Muscle of back (tissue), 11 donors: ENCODE data around the gene SLC37A1. TPM values are rescaled to one million over a fixed set of nuclear protein-coding genes. Genes with fewer than 3 reads are reported as not detected.

ENCODE experiments used
- DNase-seq, 3 donors: peaks; one replicate each; pipeline versions ENCODE4 v3.0.0 to v3.0.0-alpha.2; 2013
- polyA plus RNA-seq, 10 donors: library from polyadenylated mRNA; unstranded; fragments of 120-200 nt; gene quantifications; one replicate each; pipeline ENCODE4 v1.2.1, GENCODE V29; 2013; ENCODE audit not compliant: insufficient read length in 10 of 10

The SLC37A1 gene
- polyA plus RNA-seq, 10 donors = 1.9 to 3.2 (median 2.6) TPM

DNA sequence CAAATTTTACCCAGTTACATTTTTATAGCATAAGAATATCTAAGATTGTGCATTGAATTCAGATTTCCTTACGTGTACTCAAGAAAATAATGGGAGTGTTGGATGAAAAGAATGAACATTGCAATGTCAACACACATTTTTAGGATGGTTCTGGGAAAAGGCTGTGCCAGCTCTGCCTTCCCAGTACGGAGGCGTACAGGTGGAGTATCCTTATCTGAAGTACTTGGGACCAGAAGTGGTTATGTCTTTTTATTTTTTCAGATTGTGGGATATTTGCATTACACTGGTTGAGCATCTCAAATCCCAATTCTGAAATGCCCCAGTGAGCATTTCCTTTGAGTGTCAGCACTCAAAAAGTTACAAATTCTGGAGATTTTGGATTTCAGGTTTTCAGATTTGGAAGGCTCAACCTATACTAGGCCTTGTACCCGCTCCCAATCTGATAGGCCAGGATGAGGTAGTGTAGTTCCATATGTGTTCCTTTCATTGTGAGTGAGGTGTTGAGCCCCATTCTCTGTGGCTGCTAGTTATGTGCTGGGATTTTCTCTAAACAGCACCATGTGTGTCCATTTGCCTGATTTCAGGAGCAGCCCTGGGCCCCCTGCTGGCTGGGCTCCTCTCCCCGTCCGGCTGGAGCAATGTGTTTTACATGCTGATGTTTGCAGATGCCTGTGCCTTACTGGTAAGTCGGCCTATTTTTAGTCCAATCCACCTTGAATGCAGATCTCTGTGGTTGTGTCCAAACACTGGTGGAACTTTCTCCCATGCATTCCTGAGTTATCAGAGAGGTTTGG is 60.8 kb downstream of the SLC37A1 start:
- peak in 1 of 3 donors; percentile 40 for DNase-seq

DNA sequence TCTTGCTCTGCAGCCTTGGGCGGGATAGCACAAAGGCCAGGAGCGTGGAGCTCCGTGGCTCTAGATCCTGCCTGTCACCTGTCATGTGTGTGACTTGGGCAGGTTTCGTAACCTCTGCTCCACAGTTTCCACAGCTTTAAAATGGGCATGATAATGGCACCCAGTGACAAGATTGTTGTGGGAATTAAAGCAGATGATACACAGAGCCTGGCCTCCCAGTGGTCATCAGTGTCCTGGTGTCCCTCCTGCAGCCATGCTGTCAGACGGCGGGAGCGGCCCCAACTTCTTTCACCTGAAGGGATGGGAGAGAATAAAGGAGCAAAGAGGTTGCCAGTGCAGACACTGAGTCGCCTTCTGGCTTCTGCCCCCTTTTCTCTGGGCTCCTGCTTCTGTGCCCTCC is 61.5 kb downstream of the SLC37A1 start:
- DNase-seq = no peak

DNA sequence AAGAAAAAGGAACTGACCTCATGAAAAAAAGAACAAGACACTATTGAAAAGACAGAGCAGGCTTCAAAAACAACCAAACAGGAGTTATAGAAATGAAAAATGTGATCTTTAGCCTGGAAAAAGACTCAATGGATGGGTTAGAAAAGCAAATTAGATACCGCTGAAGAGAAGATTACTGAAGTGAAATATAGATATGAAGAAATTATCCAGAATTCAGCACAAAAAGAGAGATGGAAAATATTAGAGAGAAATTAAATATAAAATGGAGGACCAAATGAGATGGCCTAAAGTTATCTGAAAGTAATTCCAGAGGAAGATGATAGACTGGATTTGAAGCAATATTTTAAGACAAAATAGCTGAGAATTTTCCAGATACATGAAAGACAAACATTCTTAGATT is 63.0 kb downstream of the SLC37A1 start:
- DNase-seq = no peak

DNA sequence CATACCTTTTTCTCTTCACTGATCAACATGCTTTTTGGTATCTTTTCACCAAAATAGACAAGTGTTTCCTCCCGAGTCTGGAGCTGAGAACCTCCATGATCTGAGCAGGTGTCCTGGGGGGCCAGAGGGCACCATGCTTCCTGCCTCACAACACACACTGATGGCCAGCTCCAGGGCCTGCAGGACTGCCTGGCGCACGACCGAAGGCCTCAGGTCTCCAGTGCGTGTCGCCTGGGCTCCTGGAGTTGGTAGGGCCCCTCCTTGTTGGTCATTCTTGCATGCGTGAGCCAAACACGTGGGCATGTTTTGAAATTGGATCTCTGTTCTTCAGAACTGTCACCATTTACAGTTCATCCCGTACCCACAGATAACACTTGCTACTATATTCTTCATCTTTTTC is 64.4 kb downstream of the SLC37A1 start:
- DNase-seq = no peak

DNA sequence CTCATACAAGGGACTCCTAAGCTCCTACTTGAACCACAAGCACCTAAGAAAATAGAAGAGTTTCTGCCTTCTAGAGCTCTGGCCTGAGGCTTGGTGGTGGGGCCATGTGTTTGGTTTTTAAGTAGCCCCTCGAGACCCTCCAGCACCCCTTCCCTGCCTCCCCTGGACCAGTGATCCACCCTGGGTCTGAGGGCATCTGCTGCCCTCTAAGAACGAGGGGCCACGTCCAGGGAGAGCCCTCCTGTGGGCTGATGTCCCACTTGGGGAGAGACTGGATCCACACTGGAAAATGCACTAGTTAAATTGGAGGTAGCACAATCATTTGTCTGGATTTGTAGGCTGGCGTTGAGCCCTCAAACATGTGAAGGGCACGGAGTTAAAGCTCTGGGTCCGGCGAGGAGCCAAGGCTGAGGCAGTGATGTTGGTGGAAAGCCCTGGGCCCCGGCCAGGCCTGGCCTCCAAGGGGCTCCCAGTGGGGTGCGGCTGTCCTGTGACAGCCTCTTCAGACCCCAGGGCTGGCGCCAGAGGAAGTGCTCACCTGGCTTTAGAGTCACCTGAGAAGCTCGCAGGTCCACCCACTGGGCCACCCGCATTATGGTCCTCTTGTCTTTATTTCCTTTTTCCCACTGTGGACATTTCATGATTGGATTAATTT is 65.2 kb downstream of the SLC37A1 start:
- DNase-seq = no peak

DNA sequence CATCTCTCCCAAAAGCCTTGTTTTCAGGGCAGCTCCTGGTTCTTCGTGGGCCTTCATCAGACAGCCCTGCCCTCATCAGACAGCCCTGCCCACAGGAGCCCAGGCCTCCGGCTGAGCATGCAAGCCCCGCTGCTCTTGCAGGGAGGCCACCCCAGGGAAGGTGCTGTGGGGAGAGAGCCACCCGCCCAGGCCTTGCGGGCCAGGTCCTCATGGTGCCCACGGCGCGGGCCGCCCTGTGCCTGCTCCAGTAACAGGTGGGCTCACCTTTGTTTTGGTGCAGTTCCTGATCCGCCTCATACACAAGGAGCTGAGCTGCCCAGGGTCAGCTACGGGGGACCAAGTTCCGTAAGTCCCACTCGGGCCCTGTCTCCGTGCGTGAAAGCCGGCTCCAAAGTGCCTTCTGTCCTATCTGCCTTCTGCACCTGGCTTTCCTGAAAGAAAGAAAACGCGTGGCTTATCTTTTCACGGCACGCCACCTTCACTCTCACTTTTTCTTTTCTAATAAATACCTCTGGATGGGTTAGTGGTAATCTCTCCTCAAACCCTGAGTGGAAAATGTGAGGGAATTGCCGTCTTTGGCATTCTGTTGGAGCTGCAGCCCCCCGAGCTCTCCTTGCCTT is 65.9 kb downstream of the SLC37A1 start:
- no peak for DNase-seq

DNA sequence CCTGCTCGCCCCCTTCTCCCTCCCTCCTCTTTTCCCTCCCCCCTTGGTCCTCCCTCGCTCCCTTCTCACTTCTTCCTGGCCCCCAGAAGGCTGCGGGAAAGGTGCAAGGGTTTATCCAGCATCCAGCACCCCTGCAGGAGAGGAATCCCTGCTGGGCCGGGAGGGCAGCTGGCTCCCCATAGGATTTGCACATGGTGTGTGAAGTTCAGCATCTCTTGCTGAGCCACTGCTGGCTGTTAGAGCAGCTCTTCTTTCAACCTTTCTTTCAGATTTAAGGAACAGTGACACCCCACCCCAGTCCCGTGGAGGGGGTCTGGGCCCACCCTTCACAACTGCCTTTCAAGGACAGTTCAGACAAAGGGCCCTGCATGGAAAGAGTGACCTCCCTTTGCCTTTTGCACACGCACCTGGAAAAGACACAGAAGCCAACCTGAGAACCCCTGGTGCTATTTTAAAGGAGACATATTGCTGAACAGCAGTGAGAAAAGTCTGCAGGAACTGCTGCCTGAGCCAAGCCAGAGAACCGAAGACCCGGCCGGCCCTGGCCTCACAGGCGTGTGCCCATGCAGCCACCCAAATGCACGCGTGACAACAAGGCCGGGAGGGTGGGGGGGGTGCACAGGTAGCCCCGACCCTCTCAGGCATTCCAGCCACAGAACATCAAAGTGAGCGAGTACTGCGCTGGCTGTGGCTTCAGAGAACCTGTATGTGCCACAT is 66.6 kb downstream of the SLC37A1 start:
- no peak for DNase-seq

DNA sequence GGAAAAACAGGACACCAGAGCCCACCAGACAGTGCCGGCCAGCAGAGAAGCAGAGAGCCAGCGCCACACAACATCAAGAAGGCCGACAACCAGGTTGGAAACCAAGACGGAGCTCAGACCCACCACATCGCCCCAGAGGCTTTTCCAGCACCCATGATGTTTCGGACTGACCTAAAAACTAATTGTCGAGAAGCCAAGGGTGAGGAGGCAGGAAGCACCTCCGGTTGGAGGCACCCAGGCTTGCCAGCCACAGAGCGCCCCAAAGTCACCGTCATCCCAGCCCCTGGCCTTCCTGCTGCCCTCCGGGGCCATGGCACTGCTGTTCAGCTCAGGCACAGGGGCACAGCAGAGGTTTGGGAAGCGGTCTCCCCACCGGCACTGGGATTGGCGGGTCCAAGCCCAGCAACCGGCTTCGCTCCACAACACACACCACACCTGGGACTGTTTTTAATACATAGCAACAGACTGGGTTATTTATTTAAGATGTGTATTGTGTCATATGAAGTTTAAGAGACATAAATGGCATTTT is 67.2 kb downstream of the SLC37A1 start:
- peak in 1 of 3 donors; percentile 57 for DNase-seq

DNA sequence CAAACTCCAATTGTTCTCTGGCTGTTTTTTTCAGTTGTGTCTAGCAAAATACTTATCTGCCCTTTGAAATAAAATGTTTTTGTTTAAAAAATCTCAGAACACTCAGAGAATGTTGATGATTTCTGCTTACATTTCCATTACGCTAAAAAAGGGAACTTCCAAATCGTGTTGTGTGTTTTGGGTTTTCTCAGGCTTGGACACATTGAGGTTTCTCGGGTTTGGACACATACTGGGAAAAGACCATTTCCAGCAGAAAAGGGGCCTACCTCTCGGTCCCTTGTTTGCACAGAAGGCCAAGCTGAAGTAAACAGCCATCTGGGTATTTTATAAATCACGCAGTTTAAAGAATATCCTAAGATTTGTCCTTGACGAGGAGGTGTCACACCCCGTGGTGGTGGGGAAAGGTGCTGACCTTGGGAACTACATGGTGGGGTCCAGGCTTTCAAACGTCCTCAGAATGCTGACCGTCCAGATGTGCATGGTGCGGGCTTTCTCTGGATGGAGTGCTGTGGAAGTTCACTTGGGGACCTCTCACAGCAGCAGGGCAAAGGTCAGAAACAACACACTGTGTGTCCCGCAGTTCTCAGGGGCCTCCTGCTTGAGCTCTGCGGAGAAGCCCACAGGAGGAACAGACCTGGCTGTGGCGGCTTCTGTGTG is 67.8 kb downstream of the SLC37A1 start:
- peak in 2 of 3 donors; percentile 42 to 65 for DNase-seq

DNA sequence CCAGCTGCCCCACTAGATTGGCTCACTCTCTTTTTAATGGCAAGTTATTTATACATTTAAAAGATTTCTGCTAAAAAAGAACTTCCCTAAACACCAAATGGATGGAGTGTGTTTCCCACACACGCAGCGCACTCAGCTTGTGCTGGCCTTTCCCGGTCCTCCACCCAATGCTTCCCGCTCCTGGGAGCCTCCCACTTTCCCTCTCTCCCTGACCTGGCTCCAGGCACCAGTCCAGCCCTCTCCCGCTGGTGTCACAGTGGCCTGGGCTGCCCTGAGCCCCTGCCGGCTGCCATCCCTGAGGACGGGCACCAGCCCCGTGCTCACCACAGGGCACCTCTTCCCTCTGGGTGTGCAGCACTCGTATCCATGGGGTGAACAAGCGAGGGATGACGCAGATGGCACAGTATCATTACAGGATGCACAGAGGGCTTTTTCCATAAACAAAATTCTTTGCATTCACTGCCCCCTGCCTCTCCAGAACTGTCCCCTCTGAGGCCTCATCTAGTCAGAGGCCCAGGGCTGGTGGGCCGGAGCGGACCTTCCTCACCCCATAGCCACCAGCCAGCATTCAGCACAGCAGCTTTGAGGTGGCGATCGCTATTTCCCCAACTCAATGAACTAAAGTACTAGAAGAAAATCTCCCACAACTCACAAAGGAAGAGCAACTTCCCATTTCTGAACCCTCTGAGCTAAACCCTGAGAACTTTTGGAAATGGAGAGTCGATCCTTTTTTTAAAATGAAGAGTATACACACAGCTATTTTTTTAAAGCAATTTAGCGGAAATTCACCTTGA is 68.5 kb downstream of the SLC37A1 start:
- peak in 2 of 3 donors; percentile 51 to 62 for DNase-seq

DNA sequence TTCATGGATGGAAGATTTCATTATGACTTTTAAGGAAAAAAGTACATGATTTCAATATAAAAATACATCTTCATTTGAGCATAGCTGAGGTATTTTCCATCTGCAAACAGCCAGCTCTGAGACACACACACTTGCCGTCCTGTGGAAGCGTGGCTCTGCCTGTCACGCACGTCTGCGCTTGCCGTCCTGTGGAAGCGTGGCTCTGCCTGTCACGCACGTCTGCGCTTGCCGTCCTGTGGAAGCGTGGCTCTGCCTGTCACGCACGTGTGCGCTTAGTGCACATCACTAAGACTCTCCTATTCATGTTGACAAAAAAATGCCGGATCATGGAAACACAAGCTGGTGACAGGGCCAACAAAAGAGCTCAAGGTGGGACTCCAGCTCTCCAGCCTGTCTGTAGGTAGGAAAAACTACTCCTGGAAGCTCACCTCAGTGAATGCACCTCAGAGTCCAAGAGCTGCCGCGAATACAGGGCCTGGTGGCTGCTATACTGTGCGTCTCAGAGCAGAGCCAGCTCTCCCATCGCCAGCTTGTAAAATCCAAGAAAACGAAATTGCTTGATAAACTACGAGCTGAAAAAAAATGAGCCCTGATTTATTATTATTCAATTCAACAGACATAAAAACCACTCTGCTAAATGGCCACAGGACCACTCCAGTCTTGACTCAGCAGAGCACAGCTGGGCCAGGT is 69.3 kb downstream of the SLC37A1 start:
- DNase-seq = no peak

DNA sequence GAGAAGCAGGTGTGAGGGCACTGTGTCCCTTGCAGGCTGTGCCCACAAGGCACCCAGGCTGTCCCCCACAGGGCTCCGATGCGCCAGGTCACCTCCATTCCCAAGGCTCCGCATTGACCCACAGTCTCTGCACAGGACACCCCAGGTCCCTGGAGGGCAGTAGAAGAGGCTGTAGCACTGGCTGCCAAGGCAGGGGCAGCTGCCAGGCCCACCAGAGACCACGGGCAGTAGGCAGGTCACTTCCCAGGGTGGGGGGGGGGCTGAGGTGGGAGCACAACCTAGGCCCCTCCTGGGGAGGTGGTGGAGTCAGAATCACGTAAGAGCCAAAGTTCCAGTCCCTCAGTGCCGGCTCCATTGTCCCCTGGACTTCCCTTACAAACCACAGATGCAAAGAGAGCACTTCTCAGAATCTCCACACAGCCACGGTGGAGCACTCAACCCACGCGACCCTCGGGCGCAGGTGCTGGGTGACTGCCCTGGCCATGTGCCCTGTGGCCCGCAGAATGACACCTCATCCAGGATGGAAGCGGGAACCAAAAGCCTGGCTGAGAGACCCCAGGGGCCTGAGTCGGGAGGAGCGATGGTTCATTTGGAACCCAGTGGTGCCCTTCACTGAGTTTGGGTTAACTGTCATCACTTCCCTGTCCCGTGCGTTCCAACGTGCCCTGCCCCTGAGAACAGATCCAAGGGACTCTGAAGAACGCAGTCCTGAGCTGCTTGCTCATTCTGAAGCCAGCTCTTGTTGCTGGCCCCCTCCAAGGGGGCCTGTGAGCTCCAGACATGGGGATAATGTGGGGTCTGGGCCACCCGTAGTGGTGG is 70.0 kb downstream of the SLC37A1 start:
- no peak for DNase-seq

DNA sequence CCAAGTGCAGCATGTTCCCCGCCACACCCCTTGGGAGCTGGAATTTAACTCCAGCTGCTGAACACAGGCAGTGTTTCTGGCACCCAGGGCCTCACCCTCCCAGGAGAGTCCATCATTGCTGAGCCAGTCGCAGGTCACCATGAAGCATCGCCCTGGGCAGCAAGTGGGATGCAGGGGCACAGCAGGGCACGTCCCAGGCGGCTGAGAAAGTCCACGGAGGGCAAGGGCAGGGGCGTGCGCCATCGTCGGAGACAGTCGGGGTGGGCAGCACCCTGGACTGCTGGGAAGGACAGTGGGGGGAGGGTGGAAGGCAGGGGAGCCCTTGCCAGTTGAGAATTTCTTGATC is 70.6 kb downstream of the SLC37A1 start:
- DNase-seq = no peak

DNA sequence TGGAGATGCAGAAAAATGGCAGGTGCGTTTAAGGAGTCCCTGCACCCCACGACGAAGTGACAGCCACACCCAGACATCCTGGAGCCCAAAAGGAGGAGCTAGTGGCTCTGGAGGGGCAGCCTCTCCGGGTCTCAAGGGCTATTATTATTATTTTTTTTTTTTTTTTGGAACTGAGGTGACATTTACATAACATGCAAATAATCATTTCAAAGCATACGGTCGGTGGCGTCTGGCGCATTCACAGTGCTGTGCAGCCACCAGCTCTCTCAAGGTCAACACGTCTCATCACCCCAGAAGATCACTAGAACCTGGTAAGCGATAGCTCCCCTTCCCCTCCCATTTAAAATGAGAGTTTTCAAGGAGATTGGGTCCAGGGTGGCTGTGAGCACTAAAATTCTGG is 72.2 kb downstream of the SLC37A1 start:
- no peak for DNase-seq

DNA sequence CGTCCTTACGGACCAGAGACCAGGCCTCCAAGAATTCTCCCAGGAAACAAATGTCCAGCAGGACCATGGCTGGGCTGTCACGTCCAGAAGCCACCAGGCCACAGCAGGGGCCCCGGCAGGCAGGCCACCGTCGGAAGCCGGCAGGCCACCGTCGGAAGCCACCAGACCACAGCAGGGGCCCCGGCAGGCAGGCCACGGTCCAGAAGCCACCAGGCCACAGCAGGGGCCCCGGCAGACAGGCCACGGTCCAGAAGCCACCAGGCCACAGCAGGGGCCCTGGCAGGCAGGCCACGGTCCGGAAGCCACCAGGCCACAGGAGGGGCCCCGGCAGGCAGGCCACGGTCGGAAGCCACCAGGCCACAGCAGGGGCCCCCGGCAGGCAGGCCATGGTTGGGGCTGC is 72.8 kb downstream of the SLC37A1 start:
- no peak for DNase-seq

DNA sequence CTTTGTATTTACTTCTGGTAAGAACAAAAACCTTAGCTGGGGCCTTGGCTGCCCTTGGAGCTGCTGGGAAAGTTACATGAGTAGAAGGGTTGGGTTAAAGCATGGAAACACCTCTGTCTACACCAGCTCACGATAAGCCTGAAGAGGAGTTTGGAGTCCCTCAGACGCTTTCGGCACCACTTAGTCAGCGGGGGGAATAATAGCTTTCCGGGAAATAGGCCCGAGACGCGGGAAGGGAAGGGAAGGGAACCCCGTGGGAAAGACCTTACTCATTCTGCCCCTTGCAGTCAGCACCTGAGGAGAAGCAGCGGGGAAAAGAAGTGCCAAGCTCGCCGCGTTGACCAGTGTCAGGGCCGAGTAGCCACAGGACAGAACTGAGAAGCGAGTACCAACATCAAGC is 73.4 kb downstream of the SLC37A1 start:
- no peak for DNase-seq

DNA sequence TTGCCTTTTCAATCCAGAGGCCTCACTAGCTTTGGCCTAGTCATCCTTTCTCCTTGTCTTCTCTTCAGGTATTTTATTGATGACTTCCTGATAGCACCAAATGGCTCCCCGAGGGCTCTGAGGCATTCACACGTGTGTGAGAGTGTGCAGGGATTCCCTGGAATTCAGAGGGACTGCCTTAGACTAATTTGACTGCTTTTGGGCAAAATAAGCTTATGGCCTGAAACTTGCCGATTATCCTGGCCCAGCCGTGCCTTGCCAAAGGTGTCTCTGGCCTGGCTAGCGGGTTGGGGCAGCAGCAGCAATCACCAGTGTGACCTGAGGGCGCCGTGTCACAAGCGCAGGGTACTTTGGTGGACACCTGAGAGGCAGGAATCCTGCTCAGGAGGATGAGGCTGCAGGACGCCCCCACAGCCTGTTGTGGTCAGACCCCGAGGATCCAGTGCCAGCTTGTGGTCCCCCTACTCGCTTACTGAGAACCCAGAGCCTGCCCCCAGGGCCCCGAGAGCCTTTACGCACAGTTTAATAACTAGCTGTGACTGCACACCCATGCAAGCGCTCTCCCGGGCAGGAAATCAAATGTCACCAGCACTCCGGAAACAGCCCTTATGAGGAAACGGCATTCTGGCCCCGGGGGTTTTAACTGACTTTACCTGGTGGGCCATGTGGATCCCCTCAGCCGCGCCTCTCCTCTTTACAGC is 76.9 kb downstream of the SLC37A1 start:
- DNase-seq = no peak

DNA sequence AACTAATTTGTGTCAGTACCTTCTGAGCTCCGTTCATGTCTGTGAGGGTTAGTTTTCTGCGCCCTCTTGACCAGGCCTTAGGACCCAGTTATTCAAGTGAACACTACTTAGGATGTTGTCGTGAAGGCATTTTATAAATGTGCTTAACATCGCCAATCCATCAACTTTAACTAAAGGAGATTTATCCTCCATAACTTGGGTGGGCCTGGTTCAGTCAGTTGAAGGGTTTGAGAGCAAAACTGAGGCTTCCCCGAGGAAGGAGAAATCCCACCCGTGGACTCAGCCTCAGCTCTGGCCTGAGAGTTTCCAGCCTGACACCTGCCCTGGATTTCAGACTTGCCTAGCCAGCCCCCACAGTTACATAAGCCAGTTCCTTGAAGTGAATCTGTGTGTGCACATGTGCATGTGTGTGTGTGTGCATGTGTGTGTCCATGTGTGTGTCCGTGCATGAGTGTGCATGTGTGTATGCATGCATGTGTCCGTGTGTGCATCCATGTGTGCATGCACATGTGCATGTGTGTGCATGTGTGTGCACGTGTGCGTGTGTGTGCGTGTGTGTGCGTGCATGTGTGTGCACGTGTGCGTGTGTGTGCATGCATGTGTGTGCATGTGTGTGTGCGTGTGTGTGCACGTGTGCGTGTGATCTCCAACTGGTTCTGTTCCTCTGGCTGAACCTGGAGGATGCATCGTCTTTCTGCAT is 77.7 kb downstream of the SLC37A1 start:
- no peak for DNase-seq
